Heart left ventricle (tissue), 13 donors: ENCODE measurements around the gene LIX1.

Experiments used
- CTCF ChIP-seq, 12 donors: fragments of 200-600 bp; sonication (generic) in 4 of 12; IDR thresholded peaks; one replicate each; pipeline versions ENCODE4 v1.5.0 to v1.8.0; 2018 to 2022; ENCODE audit warnings: antibody characterized with exemption in 12 of 12, mild to moderate bottlenecking in 5 of 12
- POLR2A ChIP-seq, 2 donors: fragments of 450-650 bp; IDR thresholded peaks; one replicate each; pipeline ENCODE4 v1.6.1; 2017; ENCODE audit warnings: antibody characterized with exemption in 2 of 2, mild to moderate bottlenecking in 2 of 2, moderate library complexity in 2 of 2
- donor health status: ischemic (EF 13 %, LVEDD 7.1; RV severe dilation, severe dysfunction).
- donor health status: DM: no; HTN: yes; CAD: no.
- donor health status: DM: no; HTN: no; CAD: no.
- donor health status: ischemic (EF 25% LVEDD 6.9; RV normal size, moderate dysfunction).
- donor health status: ischemic (EF 25% LVEDD 5.7; RV mildly dilated, moderate dysfunction).
- donor health status: ischemic (EF 35%, LVEDD 5.7; RV mildly dilated, moderate dysfunction).
- donor health status: nonischemic (EF 11% LVEDD 7.7; RV severe dilation, severe dysfunction).
- donor health status: DM: yes; HTN: yes; CAD: no.
- donor health status: PGD.
- donor health status: ischemic (EF 29% LVEDD 5.4; RV normal size, mild dysfunction).
- donor health status: nonischemic (EF 23%, LVEDD 6.1; RV moderate dilation, normal function).

- TF ChIP-seq CTCF (IDR thresholded peaks at IDR 0.05) (no peak), POLR2A (IDR thresholded peaks at IDR 0.05) (no peak)
These were observed 76.9 kb downstream of the LIX1 start for GRCh38 chr5:97065475-97065874.
